GM12801 (cell line): ENCODE measurements around the gene RGS7.

Experiments used
- TF ChIP-seq, protein P1 (sequence below): IDR thresholded peaks from one replicate; pipeline ENCODE4 v1.5.1; 2011; ENCODE audit warnings: control low read depth; ENCODE audit not compliant: insufficient read length; ENCODE audit errors: extremely low read depth

Gene RGS7

DNA sequence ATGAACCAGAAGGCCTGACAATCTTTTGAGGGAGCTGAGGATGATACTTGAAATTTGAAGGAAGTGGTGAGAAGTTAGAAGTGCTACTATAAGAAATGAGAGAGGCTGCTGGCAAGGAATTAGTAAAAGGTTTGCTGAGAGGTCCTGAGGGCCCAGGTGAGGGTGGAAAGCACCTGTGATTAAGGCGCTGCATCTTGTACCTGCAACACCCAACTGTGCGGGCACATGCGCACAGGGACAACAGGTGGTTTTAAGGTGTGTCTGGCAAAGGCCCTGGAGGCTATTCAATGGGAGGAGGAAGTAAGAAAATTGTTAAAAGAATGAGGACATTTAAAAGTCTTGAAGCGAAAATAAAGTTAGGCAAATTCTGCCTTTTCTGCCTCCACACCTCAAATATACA, 349.3 kb downstream of the RGS7 start:
- TF ChIP-seq, protein P1, sequence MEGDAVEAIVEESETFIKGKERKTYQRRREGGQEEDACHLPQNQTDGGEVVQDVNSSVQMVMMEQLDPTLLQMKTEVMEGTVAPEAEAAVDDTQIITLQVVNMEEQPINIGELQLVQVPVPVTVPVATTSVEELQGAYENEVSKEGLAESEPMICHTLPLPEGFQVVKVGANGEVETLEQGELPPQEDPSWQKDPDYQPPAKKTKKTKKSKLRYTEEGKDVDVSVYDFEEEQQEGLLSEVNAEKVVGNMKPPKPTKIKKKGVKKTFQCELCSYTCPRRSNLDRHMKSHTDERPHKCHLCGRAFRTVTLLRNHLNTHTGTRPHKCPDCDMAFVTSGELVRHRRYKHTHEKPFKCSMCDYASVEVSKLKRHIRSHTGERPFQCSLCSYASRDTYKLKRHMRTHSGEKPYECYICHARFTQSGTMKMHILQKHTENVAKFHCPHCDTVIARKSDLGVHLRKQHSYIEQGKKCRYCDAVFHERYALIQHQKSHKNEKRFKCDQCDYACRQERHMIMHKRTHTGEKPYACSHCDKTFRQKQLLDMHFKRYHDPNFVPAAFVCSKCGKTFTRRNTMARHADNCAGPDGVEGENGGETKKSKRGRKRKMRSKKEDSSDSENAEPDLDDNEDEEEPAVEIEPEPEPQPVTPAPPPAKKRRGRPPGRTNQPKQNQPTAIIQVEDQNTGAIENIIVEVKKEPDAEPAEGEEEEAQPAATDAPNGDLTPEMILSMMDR, result no peak

DNA sequence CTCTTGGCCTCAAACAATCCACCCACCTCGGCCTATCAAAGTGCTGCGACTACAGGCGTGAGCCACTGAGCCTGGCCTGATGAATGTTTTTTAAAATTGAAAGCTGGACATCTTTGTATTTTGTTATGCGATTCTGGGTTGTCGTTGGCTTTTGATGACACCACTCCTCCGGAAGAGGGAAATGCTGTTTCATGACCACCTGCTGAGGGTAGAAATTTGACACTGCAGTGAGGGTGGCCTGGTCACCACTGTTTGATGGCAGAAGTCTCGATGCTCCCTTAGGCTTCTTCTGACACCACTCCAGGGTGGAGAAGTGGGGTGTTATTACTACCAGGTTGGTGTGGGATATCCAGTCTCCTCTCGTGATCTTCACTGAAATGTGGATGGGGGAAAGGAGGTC, 357.2 kb downstream of the RGS7 start:
- TF ChIP-seq, protein P1, result no peak

DNA sequence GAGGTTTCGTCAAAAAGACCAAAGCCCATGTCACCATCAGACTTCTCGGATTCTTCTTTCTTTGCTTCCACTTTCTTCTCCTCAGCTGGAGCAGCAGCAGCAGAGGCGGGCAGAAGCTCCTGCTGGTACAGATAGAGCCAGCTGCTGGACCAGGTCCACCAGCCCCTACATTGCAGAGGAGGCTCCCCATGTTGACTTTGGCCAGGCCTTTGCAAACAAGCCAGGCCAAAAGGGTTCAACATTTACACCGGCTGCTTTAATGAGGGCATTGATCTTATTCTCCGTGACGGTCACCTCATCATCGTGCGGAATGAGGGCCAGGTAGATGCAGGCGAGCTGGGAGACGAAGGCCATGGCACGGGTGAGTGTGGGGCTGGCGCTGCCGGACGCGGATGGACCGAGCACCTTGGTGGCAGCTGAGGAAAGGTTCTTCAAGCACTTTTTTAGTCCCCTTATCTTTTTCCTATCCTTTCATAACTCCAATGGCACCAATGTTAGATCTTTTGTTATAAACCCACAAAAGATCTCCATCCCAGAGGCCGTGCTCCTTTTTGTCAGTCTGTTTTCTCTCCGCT, 358.5 kb downstream of the RGS7 start:
- TF ChIP-seq, protein P1, result no peak

DNA sequence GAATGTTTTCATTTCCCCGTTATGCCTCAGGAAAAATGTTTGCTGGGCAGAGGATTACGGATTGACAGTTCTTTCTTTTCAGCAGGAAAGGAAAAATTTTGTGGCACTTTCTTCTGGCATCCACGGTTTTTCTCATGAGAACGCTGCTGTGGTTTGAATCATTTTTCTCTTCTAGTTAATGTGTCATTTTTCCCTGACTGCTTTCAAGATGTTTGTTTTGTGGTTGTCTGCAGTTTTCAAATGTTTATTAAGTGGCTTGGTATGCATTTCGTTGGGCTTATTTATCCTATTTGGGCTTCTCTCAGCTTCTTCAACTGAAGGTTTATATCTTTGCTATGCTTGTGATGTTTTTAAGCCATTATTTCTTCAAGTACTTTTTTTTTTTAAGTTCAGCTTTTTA, 359.0 kb downstream of the RGS7 start:
- TF ChIP-seq, protein P1, result no peak

DNA sequence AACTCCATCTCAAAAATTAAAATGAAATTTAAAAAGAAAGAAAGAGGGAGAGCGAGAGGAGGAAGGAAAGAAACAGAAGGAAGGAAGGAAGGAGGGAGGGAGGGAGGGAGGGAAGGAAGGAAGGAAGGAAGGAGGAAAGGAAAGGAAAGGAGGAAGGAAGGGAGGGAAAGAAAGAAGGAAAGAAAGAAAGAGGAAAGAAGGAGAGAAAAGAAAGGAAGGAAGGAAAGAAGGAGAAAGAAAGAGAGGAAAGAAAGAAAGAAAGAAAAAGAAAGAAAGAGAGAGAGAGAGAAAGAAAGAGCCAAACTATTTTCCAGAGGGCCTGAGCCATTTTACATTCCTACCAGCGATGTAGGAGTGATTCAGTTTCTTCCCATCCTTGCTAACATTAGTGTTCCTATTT, 364.0 kb downstream of the RGS7 start:
- TF ChIP-seq, protein P1, result no peak

DNA sequence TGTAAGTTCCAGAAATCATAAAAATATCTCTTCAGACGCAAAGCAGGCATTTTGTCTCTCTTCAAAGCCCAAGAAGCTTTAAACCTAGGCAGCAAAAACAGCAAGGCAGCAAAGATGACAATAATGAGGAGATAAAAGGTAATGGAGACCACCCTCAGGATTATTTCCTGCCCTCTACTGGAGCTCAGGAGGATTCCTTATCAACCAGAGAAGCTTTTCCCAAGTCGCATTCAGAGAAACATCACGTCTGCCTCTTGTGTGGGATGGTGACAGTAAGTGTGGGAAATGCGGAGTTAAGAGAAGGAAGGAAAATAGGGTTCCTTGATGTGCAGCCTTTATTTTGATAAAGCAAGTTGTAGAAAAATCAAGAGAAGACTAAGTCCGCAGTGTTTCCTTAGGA, 365.8 kb downstream of the RGS7 start:
- TF ChIP-seq, protein P1, result no peak

DNA sequence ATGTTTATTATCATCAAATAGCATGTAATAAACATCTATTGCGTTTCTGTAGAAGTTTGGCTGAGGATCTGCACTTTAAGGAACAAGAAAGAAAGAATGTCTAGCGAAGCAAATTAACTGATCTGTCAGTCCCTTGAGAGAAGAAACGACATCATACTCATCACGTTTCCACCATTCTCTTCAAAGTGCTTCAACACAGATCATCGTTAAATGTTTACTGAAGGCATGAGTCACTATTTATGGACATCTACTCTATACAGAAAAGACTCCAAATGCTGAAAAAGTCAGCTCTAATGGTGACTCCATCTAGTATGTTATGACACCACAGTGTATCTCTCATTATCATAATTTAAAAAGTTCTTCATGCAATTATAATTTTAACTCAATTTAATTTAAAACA, 369.1 kb downstream of the RGS7 start:
- TF ChIP-seq, protein P1, result no peak
